HG02763 (cell line): ENCODE measurements around the gene CFAP53.
A peak's percentile ranks its signal among the peaks of the same experiment; 100 is the strongest.
"Not testable (repeated sequence)": the region's sequence is repeated elsewhere in the genome, so short reads cannot be mapped to it uniquely, and the experiment has no call there.

Experiments used
- ATAC-seq: cut with Tn5 transposase; IDR thresholded peaks from one replicate; pipeline ENCODE4 v1.9.1; 2021; ENCODE audit warnings: mild to moderate bottlenecking, moderate library complexity; ENCODE audit not compliant: unreplicated experiment

CFAP53 gene

DNA sequence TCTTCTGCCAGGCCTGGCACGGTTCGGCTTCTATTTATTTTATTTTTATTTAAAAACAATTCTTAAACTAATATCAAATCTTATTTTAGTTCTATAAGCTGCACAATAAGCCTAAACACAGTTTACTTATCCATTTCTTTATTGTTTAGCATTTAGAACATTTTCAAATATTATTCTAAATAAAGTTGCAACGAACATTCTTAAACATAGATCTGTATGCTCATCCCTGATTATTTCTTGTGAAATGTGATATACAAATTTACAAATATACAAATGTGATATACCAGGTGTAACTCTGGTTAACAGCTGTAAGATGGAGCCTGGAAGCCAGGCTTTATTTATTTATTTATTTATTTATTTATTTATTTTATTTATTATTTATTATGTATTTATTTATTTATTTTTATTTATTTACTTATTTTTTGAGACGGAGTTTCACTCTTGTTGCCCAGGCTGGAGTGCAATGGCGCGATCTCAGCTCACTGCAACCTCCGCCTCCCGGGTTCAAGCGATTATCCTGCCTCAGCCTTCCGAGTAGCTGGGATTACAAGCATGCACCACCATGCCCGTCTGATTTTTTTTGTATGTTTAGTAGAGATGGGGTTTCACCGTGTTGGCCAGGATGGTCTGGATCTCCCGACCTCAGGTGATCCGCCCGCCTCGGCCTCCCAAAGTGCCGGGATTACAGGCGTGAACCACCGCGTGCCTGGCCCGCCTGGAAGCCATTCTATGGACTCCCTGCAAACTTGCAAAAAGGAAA lies 22.2 kb upstream of the CFAP53 start:
- not testable (repeated sequence) for ATAC-seq

DNA sequence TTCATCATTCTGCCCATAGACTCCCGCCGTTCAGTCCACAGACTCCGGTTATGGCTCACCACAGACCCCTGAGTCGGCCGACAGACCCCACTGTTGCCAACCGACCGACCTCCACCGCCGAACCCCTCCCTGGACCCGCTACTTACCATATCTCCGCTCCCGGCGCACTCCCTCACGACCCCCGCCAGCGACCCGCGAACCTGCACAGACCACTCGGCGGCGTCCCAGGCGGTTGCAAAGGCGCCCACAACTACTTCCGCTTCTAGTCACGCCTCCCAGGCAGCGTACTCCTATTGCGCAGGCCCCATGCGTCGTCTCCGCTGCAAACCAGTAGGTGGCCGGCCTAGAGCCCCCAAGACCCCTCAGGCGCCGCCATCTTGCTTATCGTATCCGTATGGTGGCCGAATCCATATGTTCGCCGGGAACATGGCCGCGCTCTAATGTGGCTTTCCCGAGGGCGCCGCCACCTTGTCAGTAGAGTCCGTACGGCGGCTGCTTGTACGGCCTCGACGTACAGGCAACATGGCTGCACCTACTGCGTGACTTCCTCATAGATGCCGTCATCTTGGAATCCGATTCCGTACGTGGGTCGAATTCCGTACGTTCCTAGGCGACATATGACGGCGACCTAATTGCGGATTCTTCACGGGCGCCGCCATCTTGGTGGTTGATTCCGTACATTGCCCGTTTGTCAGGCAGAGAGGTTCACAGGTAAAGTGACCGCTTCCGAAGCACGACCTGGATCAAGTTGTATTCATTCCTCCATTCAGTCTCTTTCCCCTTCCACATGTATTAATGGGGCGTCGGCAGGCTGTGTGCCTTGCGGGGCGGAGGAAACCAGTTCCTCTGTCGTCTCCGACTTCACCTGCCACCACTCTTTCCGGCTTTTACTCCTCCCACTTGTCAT lies 21.4 kb upstream of the CFAP53 start, which contains the start of gene CXXC1:
Gene CXXC1 (minus strand): TSS at position 252 of the 907 bp plus-strand sequence. CDS start 103 bp downstream, at position 149.
- peak; percentile 90 for ATAC-seq

DNA sequence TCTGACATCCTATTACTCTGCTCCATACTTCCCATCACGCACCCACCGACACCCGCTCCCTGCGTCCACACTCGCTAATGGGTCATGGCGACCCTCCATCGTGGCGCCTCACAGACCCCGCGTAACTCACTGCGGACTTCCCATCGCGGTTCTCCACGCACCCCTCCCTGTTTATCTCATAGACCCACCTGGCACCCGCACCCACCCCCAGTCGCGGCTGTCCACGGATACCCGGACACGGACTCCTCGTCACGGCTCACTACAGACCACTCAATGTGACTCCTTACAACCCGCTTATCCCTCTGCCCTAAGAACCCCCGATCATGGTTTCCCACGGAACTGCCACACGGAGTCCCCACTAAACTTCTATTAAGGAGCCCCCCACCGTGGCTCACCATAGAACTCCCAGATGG lies 20.7 kb upstream of the CFAP53 start:
- ATAC-seq = no peak

DNA sequence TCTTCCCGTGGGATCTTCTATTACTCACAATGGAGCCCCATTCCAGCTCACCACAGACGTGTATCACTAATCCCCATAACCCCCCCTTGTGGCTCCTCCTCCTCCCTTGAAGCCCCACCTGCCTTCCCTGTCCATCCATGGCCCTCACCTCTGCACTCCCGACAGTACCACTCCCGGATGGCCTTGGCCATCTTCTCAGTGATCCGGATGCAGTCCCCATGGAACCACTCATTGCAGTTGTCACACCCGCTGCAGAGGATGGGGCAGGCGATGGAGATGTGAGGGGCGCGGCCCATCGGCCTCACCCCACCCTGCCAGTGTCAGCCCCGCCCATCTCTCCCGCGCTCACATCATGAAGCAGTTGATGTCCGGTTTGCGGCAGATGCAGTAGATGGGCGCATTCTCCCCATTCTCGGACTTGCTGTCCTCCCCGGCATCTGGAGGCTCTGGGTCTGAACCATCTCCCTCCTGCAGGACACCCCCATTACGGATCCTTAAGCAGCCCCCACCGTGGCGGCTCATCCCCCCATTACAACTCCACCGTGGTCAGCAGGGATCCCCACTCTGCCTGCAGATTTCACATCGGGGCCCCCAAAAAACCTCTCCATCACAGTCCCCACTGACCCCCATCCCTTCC lies 20.2 kb upstream of the CFAP53 start:
- no peak for ATAC-seq

- no peak for ATAC-seq
These were observed 19.5 kb upstream of the CFAP53 start for GRCh38 chr18:50285631-50286321.

- no peak for ATAC-seq
These were observed 18.8 kb upstream of the CFAP53 start for GRCh38 chr18:50285071-50285470.

DNA sequence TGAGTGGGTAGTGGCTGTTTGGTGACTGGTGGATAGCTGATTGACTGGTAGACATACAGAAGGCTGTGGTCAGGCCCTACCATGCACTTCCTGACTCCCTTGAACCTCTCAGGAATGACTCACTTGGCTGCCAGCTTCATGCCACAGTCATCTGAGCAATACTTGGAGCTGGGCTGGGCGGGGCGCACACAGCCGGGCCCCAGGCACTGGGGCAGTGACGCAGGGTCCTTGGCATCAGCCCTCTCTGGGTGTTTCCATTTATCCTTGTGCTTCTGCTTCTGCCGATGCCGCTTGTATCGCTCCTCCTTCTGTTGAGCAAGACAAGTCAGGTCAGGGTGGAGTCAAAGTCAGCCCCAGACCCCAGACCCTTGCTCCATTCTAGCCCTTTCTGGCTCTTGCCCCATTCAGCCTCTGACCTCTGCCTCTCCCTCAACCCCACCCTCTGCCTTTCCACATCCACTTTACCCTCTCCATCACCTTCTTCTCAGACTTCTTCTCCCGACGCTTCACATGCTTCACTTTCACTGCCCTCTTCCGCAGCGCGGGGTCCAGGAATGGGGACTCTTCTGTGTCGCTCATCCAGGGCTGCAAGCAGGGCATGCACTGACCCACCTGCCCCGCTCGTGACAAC lies 18.1 kb upstream of the CFAP53 start:
- no peak for ATAC-seq

GRCh38 chr18:50283469-50284209 lies 17.3 kb upstream of the CFAP53 start:
- ATAC-seq = no peak

DNA sequence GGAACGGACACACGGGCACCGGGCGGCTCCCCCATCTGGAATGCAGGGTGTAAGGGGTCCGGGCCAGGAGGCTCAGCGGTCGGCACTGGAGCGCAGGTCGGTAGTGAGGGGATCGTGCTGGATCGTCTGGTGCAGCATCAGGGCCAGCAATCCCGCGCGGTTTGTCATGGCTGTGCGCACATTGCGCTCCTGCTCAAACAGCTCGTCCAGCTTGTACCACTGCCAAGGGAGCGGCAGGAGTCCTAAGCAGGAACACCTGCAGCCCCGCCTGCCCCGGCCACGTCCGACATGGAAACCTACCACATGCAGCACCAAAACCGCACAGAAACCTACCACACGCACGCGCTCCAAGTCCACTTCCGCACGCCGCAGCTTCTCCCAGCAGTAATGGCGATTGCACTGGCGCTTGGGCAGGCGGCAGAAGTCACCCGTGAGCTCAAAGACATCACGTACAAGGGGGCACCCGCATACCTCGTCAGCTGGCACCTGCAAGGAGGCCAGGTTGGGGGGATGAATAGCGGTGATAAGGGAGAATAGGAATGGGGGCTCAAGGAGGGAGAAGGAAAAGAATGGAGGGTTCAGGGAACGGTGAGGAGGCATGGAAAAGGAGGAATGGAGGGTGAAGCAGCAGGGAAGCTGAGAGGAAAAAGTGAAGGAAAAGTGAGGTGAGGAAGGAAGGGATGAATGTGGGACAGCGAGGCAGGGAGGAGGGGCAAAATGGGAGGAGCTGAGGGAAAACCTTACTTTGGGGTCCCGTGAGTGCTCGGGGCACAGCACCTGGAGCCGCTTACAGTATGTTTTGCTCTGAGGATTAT lies 16.4 kb upstream of the CFAP53 start:
- ATAC-seq = no peak

DNA sequence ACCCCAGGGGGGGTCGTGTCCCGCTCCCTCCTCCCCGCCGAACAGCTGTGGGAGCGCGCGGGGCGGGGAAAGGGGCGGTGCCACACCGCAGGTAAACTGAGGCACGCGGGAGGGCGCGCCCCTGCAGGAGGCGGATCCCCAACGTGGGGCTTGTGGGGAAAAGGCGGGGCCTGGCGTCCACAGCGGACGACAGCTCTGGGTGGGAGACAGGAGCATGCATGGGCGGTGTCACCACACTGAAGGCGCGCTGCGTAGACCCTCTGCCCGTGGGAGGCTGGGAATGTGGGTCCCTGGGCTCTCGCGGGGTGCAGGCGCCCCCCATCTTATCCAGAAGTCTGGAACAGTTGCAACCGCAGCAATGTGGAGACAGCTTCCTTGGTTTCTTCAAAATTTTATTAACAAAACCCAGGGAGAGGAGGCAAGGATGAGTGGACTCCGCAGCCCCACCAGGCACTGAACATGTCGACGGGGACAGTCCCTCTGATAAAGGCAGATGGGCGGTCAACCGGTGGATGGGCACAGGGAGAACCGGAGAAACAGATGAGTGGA lies 15.8 kb upstream of the CFAP53 start:
- ATAC-seq = peak; percentile 3

GRCh38 chr18:50281295-50281971 lies 15.1 kb upstream of the CFAP53 start, which contains the start of gene MBD1:
Gene MBD1, minus strand, starts transcription at chr18:50281523. Its CDS starts 1,531 bp downstream, at chr18:50279992.
- peak; percentile 88 for ATAC-seq

DNA sequence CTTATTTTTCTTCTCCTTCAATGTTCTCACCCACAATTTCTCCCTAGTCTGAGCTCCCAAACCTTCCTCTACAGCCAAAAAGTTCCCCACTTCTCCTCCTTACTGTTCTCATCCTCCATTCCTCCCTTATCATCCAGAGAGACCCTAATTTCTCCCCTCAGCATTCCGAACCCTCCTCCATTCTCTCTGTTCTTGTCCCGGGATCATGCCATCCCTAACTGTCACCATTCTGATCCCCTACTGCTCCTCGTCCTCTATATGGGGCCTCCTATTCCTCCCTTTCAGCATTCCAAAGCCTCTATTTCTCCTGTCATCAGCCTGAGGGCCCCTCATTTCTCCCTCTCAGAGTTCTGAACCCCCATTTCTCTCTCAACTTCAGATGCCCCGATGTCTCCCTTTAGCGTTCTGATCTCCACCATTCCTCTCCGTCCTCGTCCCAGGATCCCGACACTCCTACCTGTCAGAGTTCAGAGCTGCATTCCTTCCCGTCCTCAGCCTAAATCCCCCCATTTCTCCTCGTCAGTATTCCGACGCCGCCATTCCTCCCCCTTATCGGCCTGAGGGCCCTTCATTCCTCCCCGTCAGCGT lies 14.5 kb upstream of the CFAP53 start:
- no peak for ATAC-seq

- no peak for ATAC-seq
These were observed 13.5 kb upstream of the CFAP53 start for GRCh38 chr18:50279752-50280151.

- no peak for ATAC-seq
These were observed 11.6 kb upstream of the CFAP53 start for GRCh38 chr18:50277942-50278341.

DNA sequence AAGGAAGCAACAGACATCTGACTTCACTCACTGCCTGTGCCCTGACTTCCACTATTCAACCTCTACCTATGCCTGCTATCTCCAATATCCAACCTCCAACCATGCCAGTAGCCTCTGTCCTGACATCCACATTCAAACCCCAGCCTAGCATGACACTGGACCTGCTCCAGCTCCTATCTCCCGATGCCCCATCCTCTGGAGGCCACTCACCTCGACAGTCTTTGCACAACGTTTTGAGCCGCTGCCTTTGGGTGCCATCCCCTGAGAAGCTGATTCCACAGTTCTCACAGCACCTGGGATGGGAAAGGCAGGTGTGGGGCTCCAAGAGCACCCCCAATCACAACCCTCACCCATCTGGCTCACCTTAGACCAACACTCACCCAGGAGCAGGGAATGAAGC lies 10.2 kb upstream of the CFAP53 start:
- no peak for ATAC-seq

DNA sequence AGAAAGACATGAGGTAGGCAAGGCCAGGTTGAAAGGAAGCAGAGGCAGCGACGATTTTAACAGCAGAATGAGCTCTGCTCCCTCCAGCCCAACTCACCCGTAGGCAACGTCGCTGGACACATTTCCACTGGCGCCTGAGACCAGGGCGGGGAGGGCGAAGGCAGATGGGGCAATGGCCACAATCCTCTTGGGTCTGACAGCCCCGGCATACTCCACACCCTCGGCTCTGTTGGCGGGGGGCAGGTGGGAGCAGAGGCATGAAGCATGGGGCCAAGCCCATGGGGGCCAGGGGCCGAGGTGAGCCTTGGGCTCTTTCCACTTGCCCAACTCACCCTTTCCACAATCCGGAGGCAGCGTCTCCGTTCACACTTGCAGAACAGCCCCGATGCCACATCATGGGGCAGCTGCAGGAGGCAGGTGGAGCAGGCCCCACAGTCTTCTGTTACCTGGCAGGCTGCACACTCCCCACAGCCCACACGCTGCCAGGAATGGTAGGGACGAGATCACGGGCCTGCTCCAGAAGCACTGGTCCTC lies 9.3 kb upstream of the CFAP53 start:
- ATAC-seq = no peak

DNA sequence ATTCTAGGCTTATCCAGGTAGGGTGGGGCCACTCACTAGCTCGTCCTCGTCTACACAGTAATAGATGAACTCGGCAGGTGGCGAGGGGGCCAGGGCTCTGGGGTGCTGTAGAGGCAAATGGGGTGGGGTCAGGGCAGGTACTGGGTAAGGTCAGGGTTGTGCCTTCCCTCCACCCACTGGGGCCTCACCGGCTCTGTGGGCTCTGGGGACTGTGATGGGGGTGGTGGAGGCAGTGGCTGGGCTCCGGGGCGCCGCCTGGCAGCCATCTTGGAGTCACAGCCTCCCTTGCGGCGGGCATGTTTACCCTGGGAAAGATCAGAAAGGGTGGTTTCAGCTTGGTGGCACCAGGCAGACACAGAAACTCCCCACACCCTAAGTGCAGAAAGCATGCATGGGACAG lies 8.6 kb upstream of the CFAP53 start:
- ATAC-seq = no peak
